GM08714 (cell line): Measurements from ENCODE around the gene B4GALNT3.

Experiments
- H3K4me3 ChIP-seq: fragments of 200-500 bp; sonication (Bioruptor generic); 2 replicates; pipeline ENCODE4 v1.5.1; 2014; ENCODE audit warnings: mild to moderate bottlenecking, low read length, inconsistent platforms
- ZNF274 ChIP-seq: IDR thresholded peaks from 2 replicates; pipeline ENCODE4 v1.6.1; 2012; ENCODE audit warnings: mild to moderate bottlenecking, low read depth, low read length

The B4GALNT3 gene

GRCh38 chr12:593396-594270 is 133.9 kb downstream of the B4GALNT3 start:
- TF ChIP-seq ZNF274 = no peak
- H3K4me3 ChIP-seq = no peak overlapping the region

- no peak for TF ChIP-seq ZNF274
- no peak overlapping the region for H3K4me3 ChIP-seq
Observed at GRCh38 chr12:597926-598568, 138.3 kb downstream of the B4GALNT3 start.

- TF ChIP-seq ZNF274 = no peak
- H3K4me3 ChIP-seq = no peak overlapping the region
Observed at GRCh38 chr12:599756-600155, 140.0 kb downstream of the B4GALNT3 start.

- no peak for TF ChIP-seq ZNF274
- no peak overlapping the region for H3K4me3 ChIP-seq
Observed at GRCh38 chr12:601976-602699, 142.4 kb downstream of the B4GALNT3 start.

- TF ChIP-seq ZNF274 = no peak
Observed at GRCh38 chr12:602700-603068, 142.9 kb downstream of the B4GALNT3 start.

GRCh38 chr12:604956-605355 is 145.2 kb downstream of the B4GALNT3 start:
- H3K4me3 ChIP-seq = no peak overlapping the region
- TF ChIP-seq ZNF274 = no peak

More at GRCh38 chr12:602700-603068, 142.9 kb downstream of the B4GALNT3 start:
- H3K4me3 ChIP-seq = no peak overlapping the region

GRCh38 chr12:607541-608001 is 147.8 kb downstream of the B4GALNT3 start:
- TF ChIP-seq ZNF274 = no peak
- H3K4me3 ChIP-seq = no peak overlapping the region

GRCh38 chr12:608413-608812 is 148.7 kb downstream of the B4GALNT3 start:
- no peak overlapping the region for H3K4me3 ChIP-seq
- TF ChIP-seq ZNF274 = no peak

- H3K4me3 ChIP-seq = no peak overlapping the region
- TF ChIP-seq ZNF274 = no peak
Observed at GRCh38 chr12:608921-609320, 149.2 kb downstream of the B4GALNT3 start.

GRCh38 chr12:611721-612120 is 152.0 kb downstream of the B4GALNT3 start:
- H3K4me3 ChIP-seq = no peak overlapping the region
- TF ChIP-seq ZNF274 = no peak

- H3K4me3 ChIP-seq = no peak overlapping the region
- TF ChIP-seq ZNF274 = no peak
Observed at GRCh38 chr12:612293-612692, 152.6 kb downstream of the B4GALNT3 start.

GRCh38 chr12:612886-613285 is 153.1 kb downstream of the B4GALNT3 start:
- no peak for TF ChIP-seq ZNF274

More at GRCh38 chr12:612886-613285, 153.1 kb downstream of the B4GALNT3 start:
- no peak overlapping the region for H3K4me3 ChIP-seq
